Keratinocyte (primary cell): ENCODE data around the gene NUDT2.

Experiments
- EZH2 ChIP-seq: IDR thresholded peaks from one replicate; pipeline ENCODE4 v1.6.1; 2012; ENCODE audit warnings: inconsistent platforms, mild to moderate bottlenecking, low read length, moderate library complexity
- TF ChIP-seq, protein P1 (sequence below), 3 experiments: IDR thresholded peaks in 1 of 3; conservative IDR thresholded peaks in 1 of 3; optimal IDR thresholded peaks in 1 of 3; 2 replicates in 2 of 3; 3 replicates in 1 of 3; pipeline versions ENCODE3 to v1.5.1; 2011; ENCODE audit warnings: low read length in 3 of 3, mild to moderate bottlenecking in 3 of 3, moderate library complexity in 2 of 3, control low read depth in 1 of 3, inconsistent platforms in 1 of 3; ENCODE audit not compliant: insufficient read depth in 2 of 3; ENCODE audit errors: extremely low read depth in 1 of 3

DNA sequence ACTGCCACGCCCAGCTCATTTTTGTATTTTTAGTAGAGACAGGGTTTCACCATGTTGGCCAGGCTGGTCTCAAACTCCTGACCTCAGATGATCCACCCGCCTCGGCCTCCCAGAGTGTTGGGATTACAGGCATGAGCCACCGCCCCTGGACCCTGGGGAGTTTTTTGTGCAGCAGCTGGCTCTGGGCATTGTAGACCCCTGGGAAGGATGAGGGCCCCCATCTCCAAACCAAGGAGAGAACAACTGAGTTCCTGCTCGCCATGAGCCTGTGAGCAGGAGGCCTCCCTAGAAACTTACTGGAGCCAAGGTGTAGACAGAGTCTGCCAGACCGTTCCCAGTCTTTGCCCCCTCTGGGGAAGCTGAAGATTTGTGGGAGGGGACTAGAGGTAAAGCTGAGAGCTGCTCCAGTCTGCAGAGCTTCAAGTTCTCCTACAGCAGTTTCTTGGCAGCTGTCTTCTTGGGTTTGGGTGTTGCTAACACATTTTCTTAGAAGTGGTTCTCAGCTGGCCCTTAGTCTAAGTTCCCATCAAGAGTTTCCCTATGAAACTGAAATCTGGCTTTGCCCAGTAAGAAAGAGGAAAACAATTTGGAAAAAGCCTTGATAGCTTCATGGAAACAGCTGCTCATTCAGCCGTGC, 12.4 kb downstream of the NUDT2 start:
- no peak for TF ChIP-seq EZH2
- TF ChIP-seq, protein P1, sequence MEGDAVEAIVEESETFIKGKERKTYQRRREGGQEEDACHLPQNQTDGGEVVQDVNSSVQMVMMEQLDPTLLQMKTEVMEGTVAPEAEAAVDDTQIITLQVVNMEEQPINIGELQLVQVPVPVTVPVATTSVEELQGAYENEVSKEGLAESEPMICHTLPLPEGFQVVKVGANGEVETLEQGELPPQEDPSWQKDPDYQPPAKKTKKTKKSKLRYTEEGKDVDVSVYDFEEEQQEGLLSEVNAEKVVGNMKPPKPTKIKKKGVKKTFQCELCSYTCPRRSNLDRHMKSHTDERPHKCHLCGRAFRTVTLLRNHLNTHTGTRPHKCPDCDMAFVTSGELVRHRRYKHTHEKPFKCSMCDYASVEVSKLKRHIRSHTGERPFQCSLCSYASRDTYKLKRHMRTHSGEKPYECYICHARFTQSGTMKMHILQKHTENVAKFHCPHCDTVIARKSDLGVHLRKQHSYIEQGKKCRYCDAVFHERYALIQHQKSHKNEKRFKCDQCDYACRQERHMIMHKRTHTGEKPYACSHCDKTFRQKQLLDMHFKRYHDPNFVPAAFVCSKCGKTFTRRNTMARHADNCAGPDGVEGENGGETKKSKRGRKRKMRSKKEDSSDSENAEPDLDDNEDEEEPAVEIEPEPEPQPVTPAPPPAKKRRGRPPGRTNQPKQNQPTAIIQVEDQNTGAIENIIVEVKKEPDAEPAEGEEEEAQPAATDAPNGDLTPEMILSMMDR (optimal IDR thresholded peaks at IDR 0.05 in 1 of 3, IDR thresholded peaks at IDR 0.05 in 1 of 3, conservative IDR thresholded peaks at IDR 0.05 in 1 of 3; ENCODE audit: extremely low read depth in 1 of 3, insufficient read depth in 2 of 3, low read length in 3 of 3) = no peak
